Measurements from ENCODE around the gene EGFR.
A peak's percentile ranks its signal among the peaks of the same experiment; 100 is the strongest.

The EGFR gene

DNA sequence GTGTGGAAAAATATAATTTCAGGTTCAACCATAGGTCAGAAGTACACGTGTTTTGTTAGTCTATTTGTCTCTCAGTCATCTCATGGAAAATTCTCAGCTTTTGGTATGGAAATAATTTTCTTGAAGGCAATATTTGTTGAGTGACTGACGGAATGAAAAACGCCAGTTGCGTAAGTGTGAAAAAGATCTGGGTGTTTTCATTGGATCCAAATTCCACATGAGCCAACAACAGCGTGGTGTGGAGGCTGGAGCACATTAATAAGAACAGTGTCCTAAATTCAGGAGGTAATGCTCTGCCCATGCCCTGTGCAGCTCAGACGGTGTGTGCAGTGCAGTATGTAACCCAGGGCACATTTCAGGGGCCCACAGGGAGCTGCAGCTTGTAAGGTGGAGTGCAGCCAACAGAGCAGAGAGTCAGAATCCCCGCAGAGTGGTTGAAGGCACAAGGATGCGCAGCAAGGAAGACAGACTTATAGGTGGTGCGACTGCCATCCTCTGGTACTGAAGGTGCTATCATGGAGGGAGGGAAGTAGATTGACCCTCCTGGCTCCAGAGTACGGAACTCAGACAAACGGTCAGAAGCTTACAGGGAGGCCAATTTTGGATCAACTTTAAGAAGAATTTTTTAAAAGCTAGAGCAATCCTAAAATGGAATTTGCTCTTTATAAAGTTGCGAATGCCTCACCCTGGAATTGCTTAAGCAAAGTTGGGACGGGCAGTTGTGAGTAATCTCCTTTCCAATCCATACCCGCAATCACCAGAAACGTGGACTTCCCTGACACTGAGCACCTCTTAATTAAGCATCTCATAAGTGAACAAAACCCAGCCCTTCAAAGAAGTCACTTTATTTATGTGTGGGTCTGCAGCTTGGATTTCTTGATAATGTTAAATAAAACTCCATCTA is 38.0 kb downstream of the EGFR start:
- intact Hi-C loops (cut with DNase I), result no loop called here
- DNase-seq, result no peak

DNA sequence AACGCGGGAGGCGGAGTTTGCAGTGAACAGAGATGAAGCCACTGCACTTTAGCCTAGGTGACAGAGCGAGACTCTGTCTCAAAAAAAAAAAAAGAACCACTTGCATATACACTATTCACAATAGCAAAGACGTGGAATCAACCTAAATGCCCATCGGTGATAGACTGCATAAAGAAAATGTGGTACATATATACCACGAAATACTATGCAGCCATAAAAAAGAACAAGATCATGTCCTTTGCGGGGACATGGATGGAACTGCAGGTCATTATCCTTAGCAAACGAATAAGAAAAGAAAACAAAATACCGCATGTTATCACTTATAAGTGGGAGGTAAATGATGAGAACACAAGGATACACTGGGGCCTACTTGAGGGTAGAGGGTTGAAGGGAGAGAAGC is 39.5 kb downstream of the EGFR start:
- intact Hi-C loops (cut with DNase I), result no loop called here
- DNase-seq, result no peak

DNA sequence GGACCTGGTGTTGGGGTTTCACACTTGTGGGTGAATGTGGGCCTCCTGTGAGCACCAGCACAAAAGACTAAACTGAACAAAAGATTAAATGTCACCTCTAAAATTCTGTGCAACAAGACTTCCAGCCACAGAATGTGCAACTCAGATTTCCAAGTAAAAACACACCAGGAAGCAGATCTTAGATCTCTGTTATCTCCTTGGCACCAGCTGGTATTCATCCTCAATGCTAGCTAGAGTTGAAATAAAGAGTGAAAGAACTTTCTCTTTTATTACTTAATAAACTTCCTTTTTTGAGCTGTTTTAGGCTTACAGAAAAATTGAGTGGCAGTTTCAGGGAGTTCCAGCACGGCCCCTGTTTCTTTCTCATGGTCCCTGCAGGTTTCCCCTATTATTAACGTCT is 40.2 kb downstream of the EGFR start:
- DNase-seq, result no peak
- intact Hi-C loops (cut with DNase I), result no loop called here

DNA sequence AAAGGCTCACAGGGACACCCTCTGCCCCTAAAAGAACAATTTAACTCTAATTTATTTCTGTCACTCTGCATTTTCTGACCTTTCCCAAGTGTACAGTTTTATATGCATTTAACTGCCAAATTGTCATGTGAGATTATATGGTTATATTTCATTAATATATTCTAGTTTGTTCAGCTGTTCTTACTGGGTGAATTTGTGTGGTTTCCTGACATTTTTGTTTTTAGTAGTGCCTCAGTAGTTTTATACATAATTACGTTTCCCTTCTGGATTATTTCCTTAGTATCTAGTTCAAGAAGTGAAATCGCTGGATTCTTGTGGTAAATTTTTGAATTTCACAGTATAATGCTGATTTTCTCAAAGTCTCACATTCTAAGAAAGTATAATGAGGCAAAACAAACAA is 41.3 kb downstream of the EGFR start:
- intact Hi-C loops (cut with DNase I), result no loop called here
- DNase-seq, result no peak

GRCh38 chr7:55060636-55061022 is 41.8 kb downstream of the EGFR start:
- intact Hi-C loops (cut with DNase I), result no loop called here
- no peak for DNase-seq

DNA sequence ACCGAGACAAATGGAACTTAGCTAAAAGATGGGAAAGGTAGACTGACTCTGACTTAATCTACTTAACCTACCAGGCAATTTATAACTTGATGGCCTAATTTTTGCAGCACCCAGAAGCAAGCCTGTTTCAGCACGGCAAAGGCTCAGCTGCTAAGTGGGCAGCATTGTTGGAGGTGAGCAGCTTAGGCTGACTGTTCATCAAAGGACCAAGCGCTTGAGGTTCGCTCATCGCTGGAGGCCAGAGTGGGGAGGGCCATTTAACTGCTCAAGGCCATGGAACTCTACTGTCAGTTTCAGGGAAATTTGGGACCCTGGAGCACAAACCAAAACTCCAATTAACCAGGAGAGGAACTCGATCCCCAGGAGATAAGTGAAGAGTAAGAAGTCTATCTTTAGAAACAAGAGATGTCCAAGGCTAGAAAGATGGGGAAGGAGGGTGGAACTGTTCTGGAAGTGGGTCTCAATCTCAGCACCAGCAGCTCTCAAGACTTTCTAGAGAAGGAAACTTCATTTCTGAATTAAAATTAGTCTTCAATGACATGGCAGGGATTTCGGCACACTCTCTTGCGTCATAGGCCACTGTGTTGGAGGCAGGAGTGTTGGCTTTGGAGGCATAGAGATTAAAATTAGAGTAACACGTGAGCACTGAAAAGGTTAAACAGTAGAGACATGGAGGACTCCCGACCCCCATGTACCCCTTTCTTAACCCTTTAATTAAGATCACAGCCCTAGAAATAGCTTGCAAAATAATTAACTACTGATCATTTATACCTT is 43.1 kb downstream of the EGFR start:
- intact Hi-C loops (cut with DNase I), result no loop called here
- no peak for DNase-seq

DNA sequence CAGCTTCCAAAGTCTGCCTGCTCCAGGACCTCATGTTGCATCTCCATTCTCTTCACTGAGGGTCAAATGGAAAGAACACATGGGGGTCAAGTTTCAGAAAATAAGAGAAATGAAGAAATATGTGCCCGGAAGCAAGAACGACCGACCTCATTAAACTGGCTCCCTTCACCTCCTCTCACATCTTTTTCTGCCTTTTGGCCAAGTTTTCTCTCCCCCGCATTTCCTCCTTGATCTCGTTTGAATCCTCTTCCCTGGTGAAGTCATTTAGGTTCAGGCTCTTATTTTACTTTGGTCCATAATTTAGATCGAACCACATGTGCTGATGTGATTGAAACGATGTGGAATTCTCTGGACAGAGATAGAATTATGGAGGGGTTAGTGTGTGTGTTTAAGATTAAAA is 44.2 kb downstream of the EGFR start:
- intact Hi-C loops (cut with DNase I), result no loop called here
- DNase-seq, result no peak

DNA sequence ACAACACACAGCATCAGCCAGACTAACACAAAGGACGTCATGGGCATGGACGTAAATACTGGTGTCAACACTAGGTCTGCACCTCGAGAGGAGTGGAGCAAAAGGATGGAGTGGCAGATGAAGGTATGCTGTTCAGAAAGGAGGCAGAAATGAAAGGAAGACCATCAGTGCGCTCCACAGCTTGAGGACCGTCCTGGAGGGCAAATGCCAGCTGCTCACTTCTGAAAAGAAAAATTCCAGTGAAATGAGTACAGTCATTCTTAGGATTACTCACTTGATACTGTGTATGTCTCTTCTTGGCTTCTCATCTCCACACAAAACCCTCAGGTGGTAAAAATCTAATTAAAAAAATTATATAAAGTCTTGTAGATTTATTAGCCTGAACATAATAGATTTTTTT is 44.8 kb downstream of the EGFR start:
- intact Hi-C loops (cut with DNase I), result no loop called here
- no peak for DNase-seq

DNA sequence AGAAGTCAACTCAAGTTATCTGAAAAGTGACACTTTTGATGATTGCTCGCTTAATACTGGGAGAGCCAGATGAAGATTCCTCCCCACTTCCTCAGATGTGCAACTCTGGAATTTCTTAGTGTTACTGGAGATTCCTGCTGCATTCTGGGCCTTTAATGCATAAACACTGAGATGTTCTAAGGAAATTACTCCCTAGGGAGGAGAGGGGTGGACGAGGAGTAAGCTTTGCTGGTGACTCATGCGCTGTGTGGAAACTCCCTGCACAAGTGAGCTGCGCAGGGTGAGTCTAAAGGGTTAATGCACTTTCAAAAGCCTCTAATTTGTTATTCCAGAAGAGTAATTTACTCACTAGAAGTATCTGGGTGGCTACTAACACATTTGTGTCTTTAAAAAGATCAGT is 46.3 kb downstream of the EGFR start:
- DNase-seq, result no peak
- intact Hi-C loops (cut with DNase I), result no loop called here

DNA sequence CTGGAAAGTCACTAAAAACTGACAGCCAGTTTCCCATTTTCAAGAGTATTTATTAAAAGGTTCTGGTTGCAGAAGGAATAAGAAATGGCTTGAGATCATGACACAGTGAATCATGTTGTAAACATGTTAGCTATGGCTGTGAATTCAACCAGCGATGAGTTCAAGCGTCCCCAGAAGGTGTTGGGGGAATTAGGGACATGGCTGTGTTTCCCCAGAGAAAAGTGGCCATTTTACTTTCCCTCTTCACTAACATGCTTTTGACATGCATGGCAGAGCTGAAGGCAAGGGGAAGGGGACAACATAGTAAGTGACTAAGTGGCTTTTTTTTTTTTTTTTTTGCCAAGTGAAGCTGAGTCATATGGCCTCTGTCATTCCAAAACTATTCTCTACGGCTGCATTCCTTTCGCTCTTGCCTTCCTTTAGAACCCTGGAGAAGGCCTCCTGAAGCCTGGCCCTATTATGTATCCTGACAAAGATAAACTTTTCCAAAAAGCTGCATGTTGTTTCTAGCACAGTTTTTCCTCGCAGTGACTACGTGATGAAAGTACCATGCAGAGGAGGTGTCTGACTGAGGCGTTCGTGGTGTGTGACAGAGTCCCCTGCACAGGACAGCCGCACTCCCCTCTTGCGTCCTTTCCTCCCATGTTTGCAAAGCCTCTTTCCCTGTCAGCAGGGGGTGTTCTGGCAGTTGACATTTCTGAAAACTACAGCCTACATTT is 46.9 kb downstream of the EGFR start:
- no peak for DNase-seq
- intact Hi-C loops (cut with DNase I), result no loop called here

DNA sequence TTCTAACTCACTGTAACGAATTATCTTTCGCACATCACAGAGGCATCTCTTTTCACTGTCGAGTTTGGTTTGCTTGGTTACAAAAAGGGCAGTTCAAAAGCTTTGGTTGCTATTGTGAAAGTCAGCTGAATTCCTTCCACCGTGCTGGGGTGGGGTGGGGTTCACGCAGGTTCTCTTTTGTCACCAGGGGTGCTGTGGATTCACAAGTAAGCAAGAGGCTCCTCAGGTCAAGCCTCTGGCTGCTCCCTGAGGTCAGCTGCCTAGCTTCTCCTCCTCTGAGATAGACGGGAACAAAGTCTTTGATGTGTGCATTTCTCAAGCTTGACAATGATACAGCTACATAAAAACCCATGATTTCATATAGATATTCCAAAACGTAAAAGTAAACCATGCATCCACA is 47.7 kb downstream of the EGFR start:
- no peak for DNase-seq
- intact Hi-C loops (cut with DNase I), result no loop called here

GRCh38 chr7:55066938-55067337 is 48.1 kb downstream of the EGFR start:
- intact Hi-C loops (cut with DNase I), result no loop called here
- no peak for DNase-seq

DNA sequence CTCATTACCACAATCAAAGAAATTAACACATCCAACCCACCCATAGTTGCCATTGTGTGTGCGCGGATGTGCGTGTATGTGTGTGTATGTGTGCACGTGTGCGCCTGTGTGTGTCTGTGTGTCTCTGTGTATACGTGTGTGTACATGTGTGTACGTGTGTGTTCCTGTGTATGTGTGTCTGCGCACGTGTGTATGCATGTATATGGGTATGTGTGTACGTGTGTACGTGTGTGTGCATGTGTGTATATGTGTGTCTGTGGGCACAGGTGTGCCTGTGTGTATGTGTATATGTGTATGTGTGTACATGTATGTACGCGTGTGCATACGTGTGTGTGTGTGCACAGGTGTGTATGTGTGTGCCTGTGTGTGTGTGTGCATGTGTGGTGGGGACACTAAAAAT is 48.9 kb downstream of the EGFR start:
- intact Hi-C loops (cut with DNase I), result no loop called here

GRCh38 chr7:55069271-55069792 is 50.5 kb downstream of the EGFR start:
- DNase-seq, result no peak
- intact Hi-C loops (cut with DNase I), result no loop called here

More for the DNA sequence above, 48.9 kb downstream of the EGFR start:
- no peak for DNase-seq

DNA sequence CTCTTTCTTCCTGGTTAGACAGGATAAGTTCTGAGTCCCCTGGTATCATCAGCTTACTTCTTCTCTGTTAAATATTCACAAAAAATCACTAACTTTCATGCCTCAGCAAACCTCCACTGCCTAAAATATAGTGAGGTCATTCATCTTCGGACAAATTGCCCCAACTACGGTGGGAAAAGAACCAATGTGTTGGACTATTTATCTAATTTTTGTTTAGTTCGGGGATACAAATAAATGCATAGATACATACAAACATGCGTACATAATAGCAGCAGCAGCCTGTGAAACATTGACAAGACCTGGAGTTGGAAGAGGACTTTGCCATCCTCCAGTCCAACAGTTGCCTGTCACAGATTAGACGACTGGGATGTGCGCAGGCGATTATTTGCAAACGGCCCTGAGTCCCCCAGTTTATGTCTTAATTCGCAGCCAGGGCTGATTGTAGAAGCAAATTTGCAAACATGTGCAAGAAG is 51.5 kb downstream of the EGFR start:
- intact Hi-C loops (cut with DNase I), result no loop called here
- no peak for DNase-seq

DNA sequence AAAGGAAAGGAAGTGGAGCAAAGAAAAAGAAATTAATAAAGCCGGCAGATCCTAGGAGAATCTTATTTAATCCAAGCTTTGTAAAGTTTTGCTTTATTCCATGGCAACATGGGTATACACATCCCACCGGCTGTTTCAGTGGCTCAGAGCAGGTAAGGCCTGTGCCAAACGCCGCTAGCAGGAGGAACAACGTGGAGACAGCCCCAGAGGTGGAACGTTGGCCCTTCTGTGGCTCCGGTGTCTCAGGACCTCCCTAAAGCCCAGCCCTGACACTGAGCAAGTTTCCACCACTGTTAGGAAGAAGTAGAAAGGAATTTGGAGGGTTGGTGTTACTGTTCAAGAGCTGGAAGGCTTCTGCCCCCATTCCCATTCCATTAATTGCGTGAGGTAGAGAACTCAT is 52.0 kb downstream of the EGFR start:
- no peak for DNase-seq
- intact Hi-C loops (cut with DNase I), result no loop called here

DNA sequence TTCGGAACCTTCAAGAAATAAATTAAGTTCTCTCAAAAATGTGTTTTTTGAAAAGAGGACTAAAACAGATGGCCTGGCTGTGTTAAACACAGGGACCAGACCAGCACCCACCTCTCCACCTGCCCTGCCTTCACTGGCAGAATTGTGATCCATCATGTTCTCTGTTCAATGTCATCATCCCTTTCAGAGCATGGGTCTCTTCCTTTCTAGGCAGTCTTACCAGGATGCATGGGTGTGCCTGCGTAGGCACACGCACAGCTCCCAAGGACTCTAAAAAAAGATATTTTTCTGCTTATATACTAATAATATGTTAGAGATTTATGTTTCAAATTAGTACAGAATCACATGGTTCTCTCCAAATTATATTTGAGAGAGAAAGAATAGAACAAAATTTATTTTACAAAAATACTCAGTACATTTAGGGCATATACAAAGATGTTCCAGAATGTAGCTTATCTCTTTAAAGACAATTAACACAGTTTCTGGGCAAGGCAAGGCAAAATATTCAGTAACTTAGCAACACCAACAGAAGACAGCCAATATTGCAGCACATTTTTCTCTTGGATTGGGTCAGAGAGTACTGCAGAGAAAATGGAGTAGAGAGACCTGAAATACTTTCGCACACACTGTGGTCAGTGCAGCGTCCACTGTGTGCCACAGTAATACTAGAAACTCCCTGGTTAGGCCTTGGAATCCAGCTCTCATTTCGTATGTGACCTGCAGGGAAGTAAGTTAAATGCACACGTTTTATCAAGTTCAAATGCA is 52.8 kb downstream of the EGFR start:
- DNase-seq, result peak in 1 of 10 donors; percentile 71
- intact Hi-C loops (cut with DNase I), result no loop called here

- peak in 1 of 10 donors; percentile 65 for DNase-seq
- intact Hi-C loops (cut with DNase I), result no loop called here
Measured at GRCh38 chr7:55072251-55072650, 53.4 kb downstream of the EGFR start.

GRCh38 chr7:55073051-55073511 is 54.3 kb downstream of the EGFR start:
- DNase-seq, result no peak

GRCh38 chr7:55073976-55074528 is 55.2 kb downstream of the EGFR start:
- intact Hi-C loops (cut with DNase I), result no loop called here
- DNase-seq, result no peak

More at GRCh38 chr7:55073051-55073511, 54.3 kb downstream of the EGFR start:
- intact Hi-C loops (cut with DNase I), result no loop called here
